Tibial nerve (tissue), 4 donors: ENCODE results near the gene KAZN. TPM values are rescaled to one million over a fixed set of nuclear protein-coding genes. Genes with fewer than 3 reads are reported as not detected.

ENCODE experiments used
- DNase-seq, 2 donors: peaks; one replicate each; pipeline ENCODE4 v3.0.0-alpha.2; 2019; ENCODE audit warnings: low spot score in 2 of 2
- H3K27ac ChIP-seq, 4 donors: fragments of 200-600 bp; sonication (generic) in 3 of 4; one replicate each; pipeline ENCODE4 v1.5.1; 2017 to 2019; ENCODE audit warnings: mild to moderate bottlenecking in 1 of 4
- H3K27me3 ChIP-seq, 2 donors: fragments of 200-600 bp; sonication (generic) in 1 of 2; one replicate each; pipeline versions ENCODE4 v1.5.1 to v1.6.0; 2017 to 2019
- H3K36me3 ChIP-seq, 3 donors: fragments of 200-600 bp; sonication (generic); one replicate each; pipeline ENCODE4 v1.5.1; 2018 to 2019
- H3K4me1 ChIP-seq, 4 donors: fragments of 200-600 bp; sonication (generic) in 3 of 4; one replicate each; pipeline ENCODE4 v1.5.1; 2017 to 2019
- H3K4me3 ChIP-seq, 4 donors: fragments of 200-600 bp; sonication (generic) in 3 of 4; one replicate each; pipeline ENCODE4 v1.5.1; 2017 to 2019; ENCODE audit warnings: mild to moderate bottlenecking in 1 of 4, moderate library complexity in 1 of 4
- H3K9me3 ChIP-seq, 4 donors: fragments of 200-600 bp; sonication (generic) in 3 of 4; one replicate each; pipeline ENCODE4 v1.5.1; 2017 to 2019
- CTCF ChIP-seq, 5 experiments: fragments of 200-600 bp in 3 of 5; fragments of 450-650 bp in 2 of 5; sonication (generic) in 3 of 5; IDR thresholded peaks; one replicate each; pipeline ENCODE4 v1.5.1; 2016 to 2019; ENCODE audit warnings: antibody characterized with exemption in 5 of 5, mild to moderate bottlenecking in 3 of 5, moderate library complexity in 2 of 5
- EP300 ChIP-seq, 2 donors: sonication (generic); formaldehyde crosslinking; IDR thresholded peaks; one replicate each; pipeline ENCODE4 v1.6.1; 2017; ENCODE audit warnings: antibody characterized with exemption in 2 of 2, mild to moderate bottlenecking in 1 of 2
- POLR2A ChIP-seq, 2 donors: fragments of 450-650 bp; IDR thresholded peaks; one replicate each; pipeline ENCODE4 v1.6.1; 2017; ENCODE audit warnings: antibody characterized with exemption in 2 of 2, mild to moderate bottlenecking in 2 of 2, moderate library complexity in 2 of 2
- WGBS, 2 donors: methylation state at CpG; one replicate each; pipeline ENCODE4 v1.1.5; 2018; 5-methylcytosine and 5-hydroxymethylcytosine counted together
- total RNA-seq, 4 donors: library from RNA; depleted of rRNA; stranded (reverse); fragments of >200 nt; gene quantifications; one replicate each; pipeline ENCODE4 v1.1.0, GENCODE V29; 2016

KAZN gene
- total RNA-seq, 4 donors from 2014 or later, result 16.0 to 29.2 (median 22.2) TPM

GRCh38 chr1:14828665-14829064 is 230.2 kb downstream of the KAZN start:
- Histone ChIP-seq H3K4me1 (no peaks in the 10 kb centered on the region), H3K4me3 (no peak overlapping the region), H3K9me3 (peaks cover 0 to 3% (median 0%) of the 10 kb centered on the region in 4 donors), H3K36me3 (no peaks in the 10 kb centered on the region), H3K27ac (no peak overlapping the region), H3K27me3 (no peaks in the 10 kb centered on the region)
- DNase-seq, result no peak
- WGBS, 2 donors, result 56 to 86% methylated on average over 4 of the region's 4 CpGs
- TF ChIP-seq EP300 (IDR thresholded peaks at IDR 0.05) (no peak), POLR2A (IDR thresholded peaks at IDR 0.05) (no peak), CTCF (IDR thresholded peaks at IDR 0.05) (no peak)

- DNase-seq, result no peak
- no peaks in the 10 kb centered on the region for H3K27me3 ChIP-seq
These were observed 237.2 kb downstream of the KAZN start for GRCh38 chr1:14835725-14836124.

GRCh38 chr1:14836426-14837140 is 238.1 kb downstream of the KAZN start:
- Histone ChIP-seq H3K4me3 (no peak overlapping the region), H3K4me1 (no peaks in the 10 kb centered on the region), H3K9me3 (peaks cover 0 to 17% (median 0%) of the 10 kb centered on the region in 4 donors), H3K27ac (no peak overlapping the region), H3K27me3 (no peaks in the 10 kb centered on the region), H3K36me3 (no peaks in the 10 kb centered on the region)
- 79 to 83% methylated on average over 10 of the region's 10 CpGs for WGBS, 2 donors
- DNase-seq, result no peak
- TF ChIP-seq CTCF (IDR thresholded peaks at IDR 0.05) (no peak), EP300 (IDR thresholded peaks at IDR 0.05) (no peak), POLR2A (IDR thresholded peaks at IDR 0.05) (no peak)

More at GRCh38 chr1:14835725-14836124, 237.2 kb downstream of the KAZN start:
- Histone ChIP-seq H3K9me3 (peaks cover 0 to 9% (median 0%) of the 10 kb centered on the region in 4 donors), H3K4me3 (no peak overlapping the region), H3K4me1 (no peaks in the 10 kb centered on the region), H3K27ac (no peak overlapping the region), H3K36me3 (no peaks in the 10 kb centered on the region)
- TF ChIP-seq EP300 (IDR thresholded peaks at IDR 0.05) (no peak), POLR2A (IDR thresholded peaks at IDR 0.05) (no peak), CTCF (IDR thresholded peaks at IDR 0.05) (no peak)
- WGBS, 2 donors, result 59 to 70% methylated on average over 5 of the region's 5 CpGs

GRCh38 chr1:14840374-14840773 is 241.9 kb downstream of the KAZN start:
- no peaks in the 10 kb centered on the region for H3K4me1 ChIP-seq
- no peak overlapping the region for H3K27ac ChIP-seq
- TF ChIP-seq POLR2A (IDR thresholded peaks at IDR 0.05) (no peak), EP300 (IDR thresholded peaks at IDR 0.05) (no peak), CTCF (IDR thresholded peaks at IDR 0.05) (no peak)
- DNase-seq, result no peak
- H3K4me3 ChIP-seq, result no peak overlapping the region
- no peaks in the 10 kb centered on the region for H3K27me3 ChIP-seq
- WGBS, 2 donors, result 90 to 96% methylated on average over 7 of the region's 7 CpGs
- H3K36me3 ChIP-seq, result no peaks in the 10 kb centered on the region
- peaks cover 0 to 43% (median 2%) of the 10 kb centered on the region in 4 donors for H3K9me3 ChIP-seq

DNA sequence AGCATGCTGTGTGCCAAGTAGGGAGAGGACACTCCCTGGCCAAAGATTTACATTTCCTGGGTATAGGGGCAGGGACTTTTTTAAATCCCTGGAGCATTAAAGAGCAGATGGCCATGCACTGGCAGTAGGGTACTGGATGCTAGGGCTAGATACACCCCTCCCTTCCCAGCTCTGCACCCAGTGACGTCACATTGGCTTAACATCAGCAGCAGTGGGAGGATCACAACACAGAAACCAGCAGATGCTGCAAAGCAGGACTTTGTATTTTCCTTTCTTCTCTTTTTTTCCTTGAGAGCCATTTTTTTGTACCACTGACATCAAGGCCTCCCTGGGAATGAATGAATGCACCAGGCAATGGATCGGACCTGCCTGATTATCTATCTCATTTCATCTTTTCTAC is 243.0 kb downstream of the KAZN start:
- Histone ChIP-seq H3K9me3 (peaks cover 0 to 43% (median 2%) of the 10 kb centered on the region in 4 donors), H3K27me3 (no peaks in the 10 kb centered on the region), H3K27ac (no peak overlapping the region), H3K4me3 (no peak overlapping the region), H3K4me1 (no peaks in the 10 kb centered on the region), H3K36me3 (no peaks in the 10 kb centered on the region)
- DNase-seq, result no peak
- TF ChIP-seq POLR2A (IDR thresholded peaks at IDR 0.05) (no peak), EP300 (IDR thresholded peaks at IDR 0.05) (no peak), CTCF (IDR thresholded peaks at IDR 0.05) (no peak)
- WGBS, 2 donors, result 82 to 90% methylated on average over 2 of the region's 2 CpGs
